Endothelial cell of umbilical vein (primary cell): Measurements from ENCODE around the gene TRAF1. TPM values are rescaled to one million over a fixed set of nuclear protein-coding genes. Genes with fewer than 3 reads are reported as not detected.

Experiments used
- BruUV-seq: library from RNA; stranded (reverse); fragments of 400-500 nt; replicated peaks from 2 replicates; lab custom pipeline; 2021; lab: Mats Ljungman, UMichigan
- CTCF ChIA-PET: fragments of 300-600, 350-600 bp; sonication (Branson Sonifier 250); formaldehyde crosslinking; loops from one replicate; lab custom pipeline; 2021; ENCODE audit warnings: antibody characterized with exemption, inconsistent platforms; lab: Charles Lee
- POLR2A ChIA-PET: fragments of 300-600, 350-600 bp; sonication (Branson Sonifier 250); formaldehyde crosslinking; loops from one replicate; lab custom pipeline; 2021; ENCODE audit warnings: antibody characterized with exemption, inconsistent platforms; lab: Charles Lee
- DNase-seq: peaks from one replicate; pipeline ENCODE4 v3.0.0-alpha.2; 2011; ENCODE audit warnings: low read depth, low spot score
- FAIRE-seq: peaks from 2 replicates; lab custom pipeline; 2011; peaks lifted over from hg19 to GRCh38; lab: Jason Lieb, UNC
- H2AFZ ChIP-seq: 2 replicates; pipeline ENCODE4 v1.6.0; 2012; ENCODE audit warnings: low read depth, low read length, control low read depth, inconsistent platforms
- H3K27ac ChIP-seq: 2 replicates; pipeline ENCODE4 v1.5.1; 2011; ENCODE audit warnings: low read depth, mild to moderate bottlenecking, control low read depth, low read length, moderate library complexity; ENCODE audit not compliant: insufficient read depth
- H3K27me3 ChIP-seq, 2 experiments: 2 replicates each; pipeline versions ENCODE4 v1.6.0 to v1.6.1; 2011; ENCODE audit warnings: low read length in 2 of 2, mixed read lengths in 1 of 2; ENCODE audit not compliant: control insufficient read depth in 2 of 2, insufficient read depth in 2 of 2
- H3K36me3 ChIP-seq, 2 experiments: 2 replicates in 1 of 2; 3 replicates in 1 of 2; pipeline ENCODE4 v1.5.1; 2011; ENCODE audit warnings: low read length in 2 of 2, mild to moderate bottlenecking in 1 of 2, moderate library complexity in 1 of 2; ENCODE audit not compliant: control insufficient read depth in 2 of 2, insufficient read depth in 2 of 2; ENCODE audit errors: extremely low read depth in 1 of 2
- H3K4me1 ChIP-seq: 3 replicates; pipeline ENCODE4 v1.5.1; 2011; ENCODE audit warnings: mild to moderate bottlenecking, low read length; ENCODE audit not compliant: control insufficient read depth, insufficient read depth; ENCODE audit errors: extremely low read depth
- H3K4me2 ChIP-seq: 2 replicates; pipeline ENCODE4 v1.6.1; 2011; ENCODE audit warnings: low read length, control low read depth, mixed read lengths; ENCODE audit not compliant: insufficient read depth
- H3K4me3 ChIP-seq, 3 experiments: fragments of 200-600 bp in 1 of 3; sonication (generic), shearing (Covaris generic) in 1 of 3; replicated peaks in 1 of 3; 2 replicates each; pipeline ENCODE4 v1.5.1; 2011 to 2016; ENCODE audit warnings: control low read depth in 3 of 3, low read length in 3 of 3, mild to moderate bottlenecking in 2 of 3, inconsistent platforms in 1 of 3, low read depth in 1 of 3, moderate library complexity in 1 of 3; ENCODE audit not compliant: insufficient read depth in 1 of 3
- H3K79me2 ChIP-seq: 2 replicates; pipeline ENCODE4 v1.6.0; 2012; ENCODE audit warnings: low read length, inconsistent platforms; ENCODE audit not compliant: control insufficient read depth, insufficient read depth
- H3K9ac ChIP-seq: replicated peaks from 2 replicates; pipeline ENCODE3; 2011; ENCODE audit warnings: low read length, control low read depth; ENCODE audit not compliant: insufficient read depth; ENCODE audit errors: extremely low read depth
- H3K9me1 ChIP-seq: replicated peaks from 3 replicates; pipeline ENCODE4 v1.6.0; 2011; ENCODE audit warnings: mild to moderate bottlenecking, low read length; ENCODE audit not compliant: control insufficient read depth, insufficient read depth; ENCODE audit errors: extremely low read depth
- H3K9me3 ChIP-seq: replicated peaks from 2 replicates; pipeline ENCODE4 v1.5.1; 2012; ENCODE audit warnings: low read length, inconsistent platforms; ENCODE audit not compliant: control insufficient read depth, insufficient read depth
- H4K20me1 ChIP-seq: replicated peaks from 2 replicates; pipeline ENCODE3; 2011; ENCODE audit warnings: mild to moderate bottlenecking, low read length; ENCODE audit not compliant: control insufficient read depth, insufficient read depth; ENCODE audit errors: extremely low read depth
- EZH2 ChIP-seq: IDR thresholded peaks from 2 replicates; pipeline ENCODE4 v1.6.1; 2012; ENCODE audit warnings: borderline replicate concordance, low read depth, mild to moderate bottlenecking, moderate library complexity, low read length, inconsistent platforms; ENCODE audit not compliant: severe bottlenecking
- FOS ChIP-seq: IDR thresholded peaks from 2 replicates; pipeline ENCODE4 v1.6.1; 2011; ENCODE audit warnings: mild to moderate bottlenecking, low read length, moderate library complexity, borderline replicate concordance; ENCODE audit not compliant: insufficient read depth
- GATA2 ChIP-seq: IDR thresholded peaks from 2 replicates; pipeline ENCODE4 v1.7.0; 2011; ENCODE audit warnings: low read depth, mild to moderate bottlenecking, moderate library complexity, mixed read lengths, low read length; ENCODE audit not compliant: insufficient read length, insufficient read depth
- JUN ChIP-seq: IDR thresholded peaks from 2 replicates; pipeline ENCODE4 v1.6.1; 2011; ENCODE audit warnings: borderline replicate concordance, low read depth; ENCODE audit not compliant: insufficient read length, insufficient read depth
- MYC ChIP-seq: IDR thresholded peaks from one replicate; pipeline ENCODE4 v1.6.1; 2011; ENCODE audit warnings: mild to moderate bottlenecking, low read depth, low read length
- POLR2A ChIP-seq: IDR thresholded peaks from 2 replicates; pipeline ENCODE4 v1.6.1; 2012; ENCODE audit warnings: low read depth, mild to moderate bottlenecking, control low read depth, low read length
- POLR2AphosphoS5 ChIP-seq: IDR thresholded peaks from 2 replicates; pipeline ENCODE4 v1.6.1; 2012; ENCODE audit warnings: low read depth, mild to moderate bottlenecking, control low read depth, low read length, moderate library complexity; ENCODE audit not compliant: insufficient read depth
- dilution Hi-C: fragments of 300-500 bp; cut with MboI; formaldehyde crosslinking; loops from one replicate; pipeline ENCODE4 v1.15.0; 2019; ENCODE audit warnings: low sequenced_read_pairs; ENCODE audit not compliant: extremely low pct_ligation_motif_present
- intact Hi-C: fragments of 100-400 bp; cut with micrococcal nuclease; formaldehyde crosslinking; loops from one replicate; pipeline ENCODE4 v1.10.0; 2022
- polyA plus RNA-seq, 4 experiments: library from polyadenylated mRNA; depleted of rRNA in 3 of 4; stranded (reverse) in 3 of 4; unstranded in 1 of 4; fragments of >200 nt; gene quantifications; 2 replicates each; pipeline versions ENCODE4 v1.2.1 to v1.2.3, GENCODE V29; 2011 to 2012; ENCODE audit warnings: missing spikeins in 1 of 4
- total RNA-seq: library from RNA; stranded (reverse); gene quantifications from 2 replicates; pipeline ENCODE4 v1.2.3, GENCODE V29; 2021
- TF ChIP-seq, protein P1 (sequence below), 2 donors: IDR thresholded peaks; 1 replicate in 1 of 2; 2 replicates in 1 of 2; pipeline ENCODE4 v1.5.1; 2011; ENCODE audit warnings: low read length in 2 of 2, mild to moderate bottlenecking in 2 of 2, moderate library complexity in 2 of 2, control low read depth in 1 of 2, inconsistent platforms in 1 of 2, low read depth in 1 of 2; ENCODE audit not compliant: insufficient read depth in 1 of 2; ENCODE audit errors: extremely low read depth in 1 of 2

Gene TRAF1
- total and polyA plus RNA-seq, 2 donors (not counting 3 experiments of a cell fraction or from before 2014, with no cell fraction given), result 2.0 to 2.6 TPM

DNA sequence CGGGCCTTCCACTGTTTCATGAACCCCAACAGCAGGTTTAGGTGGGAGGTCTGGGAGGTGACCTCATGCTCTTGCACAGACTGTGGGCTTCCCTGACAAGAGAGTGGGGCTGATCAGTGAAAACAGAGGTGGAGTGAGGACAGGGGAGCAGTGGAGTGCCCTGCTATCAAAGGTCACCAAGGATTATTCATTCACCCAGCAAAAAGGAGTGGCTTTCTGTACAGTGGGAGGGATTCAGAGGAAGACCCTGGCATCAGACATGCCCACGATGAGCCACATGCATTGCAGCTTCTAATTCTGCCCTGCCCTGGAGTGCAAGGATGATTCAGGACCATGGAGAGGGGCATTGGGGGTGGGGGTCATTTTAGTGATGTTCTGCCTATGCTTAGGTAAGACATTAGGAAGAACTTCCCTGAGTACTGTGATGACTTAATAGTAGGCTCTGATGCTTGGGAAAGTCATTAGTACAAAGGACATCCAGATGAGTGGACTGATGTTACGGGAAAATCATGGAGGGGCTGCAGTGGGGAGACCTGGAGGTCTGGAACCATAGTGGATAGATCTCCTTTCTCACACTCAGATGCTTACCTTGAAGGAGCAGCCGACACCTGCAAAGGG, 12.8 kb downstream of the TRAF1 start:
- POLR2A ChIA-PET, result no interaction called here
- dilution Hi-C loops, result no loop called here
- no TSS peak for BruUV-seq

DNA sequence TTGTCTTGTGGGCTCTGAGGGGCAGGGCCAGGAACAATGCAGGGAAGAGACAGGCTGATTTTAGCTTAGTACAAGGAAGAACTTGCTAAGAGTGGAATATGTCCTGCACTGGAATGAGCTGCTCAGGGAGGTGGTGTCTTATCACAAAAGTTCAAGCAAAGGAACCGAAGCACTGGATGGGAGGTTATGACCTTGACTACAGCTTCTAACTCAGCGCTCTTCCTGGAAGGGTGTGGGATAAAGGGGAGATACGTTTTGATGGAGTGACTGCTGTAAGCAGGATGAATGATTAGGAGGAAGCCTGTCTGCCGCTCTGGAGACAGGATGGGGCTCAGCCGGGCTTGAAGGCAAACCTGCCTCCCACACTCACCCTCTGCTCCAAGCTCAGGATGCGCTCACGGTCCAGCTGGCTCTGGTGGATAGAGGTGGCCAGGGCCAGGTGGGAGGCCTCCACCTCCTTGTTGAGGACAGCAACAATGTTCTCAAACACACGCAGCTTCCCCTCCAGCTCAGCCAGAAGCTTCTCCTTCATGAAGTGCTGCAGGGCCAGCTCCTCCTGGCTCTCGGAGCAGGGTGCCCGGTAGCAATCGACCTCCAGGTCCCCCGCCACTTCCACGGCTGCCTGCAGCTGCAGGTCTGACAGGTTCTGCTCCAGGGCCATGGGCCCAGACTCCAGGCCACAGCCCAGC, 13.5 kb downstream of the TRAF1 start:
- intact Hi-C loops (no loop called here), dilution Hi-C loops (no loop called here)
- H3K27ac ChIP-seq, result no peak overlapping the region
- no peaks in the 10 kb centered on the region for H3K79me2 ChIP-seq
- BruUV-seq, result no TSS peak
- H3K4me3 ChIP-seq, result no peak overlapping the region
- no peak overlapping the region for H3K9ac ChIP-seq
- no peaks in the 10 kb centered on the region for H3K36me3 ChIP-seq
- H3K4me1 ChIP-seq, result peaks cover 6% of the 10 kb centered on the region
- H4K20me1 ChIP-seq, result no peaks in the 10 kb centered on the region
- POLR2A ChIA-PET, result no interaction called here
- CTCF ChIA-PET, result interaction anchor here (1.3 to 1.5 kb wide), 2 partner anchors 69 to 147 kb away, joined by 3 to 4 read pairs; no protein-coding TSS in a partner anchor
- H2AFZ ChIP-seq, result no peak overlapping the region
- no peak for DNase-seq
- H3K9me3 ChIP-seq, result no peaks in the 10 kb centered on the region
- TF ChIP-seq JUN (no peak), POLR2A (no peak), FOS (no peak), EZH2 (no peak), MYC (no peak)
- TF ChIP-seq, protein P1, sequence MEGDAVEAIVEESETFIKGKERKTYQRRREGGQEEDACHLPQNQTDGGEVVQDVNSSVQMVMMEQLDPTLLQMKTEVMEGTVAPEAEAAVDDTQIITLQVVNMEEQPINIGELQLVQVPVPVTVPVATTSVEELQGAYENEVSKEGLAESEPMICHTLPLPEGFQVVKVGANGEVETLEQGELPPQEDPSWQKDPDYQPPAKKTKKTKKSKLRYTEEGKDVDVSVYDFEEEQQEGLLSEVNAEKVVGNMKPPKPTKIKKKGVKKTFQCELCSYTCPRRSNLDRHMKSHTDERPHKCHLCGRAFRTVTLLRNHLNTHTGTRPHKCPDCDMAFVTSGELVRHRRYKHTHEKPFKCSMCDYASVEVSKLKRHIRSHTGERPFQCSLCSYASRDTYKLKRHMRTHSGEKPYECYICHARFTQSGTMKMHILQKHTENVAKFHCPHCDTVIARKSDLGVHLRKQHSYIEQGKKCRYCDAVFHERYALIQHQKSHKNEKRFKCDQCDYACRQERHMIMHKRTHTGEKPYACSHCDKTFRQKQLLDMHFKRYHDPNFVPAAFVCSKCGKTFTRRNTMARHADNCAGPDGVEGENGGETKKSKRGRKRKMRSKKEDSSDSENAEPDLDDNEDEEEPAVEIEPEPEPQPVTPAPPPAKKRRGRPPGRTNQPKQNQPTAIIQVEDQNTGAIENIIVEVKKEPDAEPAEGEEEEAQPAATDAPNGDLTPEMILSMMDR (IDR thresholded peaks at IDR 0.05; ENCODE audit: extremely low read depth in 1 of 2, insufficient read depth in 1 of 2, low read depth in 1 of 2, low read length in 2 of 2), result no peak
- no peak overlapping the region for H3K4me2 ChIP-seq
- no peaks in the 10 kb centered on the region for H3K27me3 ChIP-seq
- FAIRE-seq, result no peak
- no peaks in the 10 kb centered on the region for H3K9me1 ChIP-seq

More for the DNA sequence above, 12.8 kb downstream of the TRAF1 start:
- H4K20me1 ChIP-seq, result no peaks in the 10 kb centered on the region
- H3K9me3 ChIP-seq, result no peaks in the 10 kb centered on the region
- H3K9ac ChIP-seq, result no peak overlapping the region
- peaks cover 6% of the 10 kb centered on the region for H3K4me1 ChIP-seq
- no peaks in the 10 kb centered on the region for H3K79me2 ChIP-seq
- no peak overlapping the region for H3K4me2 ChIP-seq
- no peak overlapping the region for H2AFZ ChIP-seq
- no peaks in the 10 kb centered on the region for H3K27me3 ChIP-seq
- intact Hi-C loops, result no loop called here
- FAIRE-seq (no peak), DNase-seq (no peak)
- H3K36me3 ChIP-seq, result no peaks in the 10 kb centered on the region
- H3K27ac ChIP-seq, result no peak overlapping the region
- CTCF ChIA-PET, result interaction anchor here (1.5 kb wide), 1 partner anchor 68 kb away, joined by 3 read pairs; no protein-coding TSS in a partner anchor
- H3K9me1 ChIP-seq, result no peaks in the 10 kb centered on the region
- H3K4me3 ChIP-seq, result no peak overlapping the region
- TF ChIP-seq MYC (no peak), POLR2AphosphoS5 (no peak), GATA2 (no peak), POLR2A (no peak)
